HPDE6-E6E7 (cell line): ENCODE results near the gene MEN1.

Experiments
- DNase-seq: peaks from one replicate; pipeline ENCODE4 v3.0.0; 2011; ENCODE audit warnings: missing footprints; ENCODE audit errors: extremely low spot score

MEN1 gene

GRCh38 chr11:64801561-64802369 is 8.6 kb downstream of the MEN1 start:
- DNase-seq: no peak

GRCh38 chr11:64801158-64801464 is 9.2 kb downstream of the MEN1 start:
- DNase-seq: no peak

- DNase-seq: no peak
Observed at GRCh38 chr11:64800303-64801157, 9.8 kb downstream of the MEN1 start.

GRCh38 chr11:64799623-64800302 is 10.6 kb downstream of the MEN1 start:
- DNase-seq: no peak

- DNase-seq: no peak
Observed at GRCh38 chr11:64799256-64799622, 11.1 kb downstream of the MEN1 start.

GRCh38 chr11:64796757-64797541 is 13.4 kb downstream of the MEN1 start:
- no peak for DNase-seq

GRCh38 chr11:64796047-64796756 is 14.1 kb downstream of the MEN1 start:
- DNase-seq: no peak

GRCh38 chr11:64794526-64794925 is 15.8 kb downstream of the MEN1 start:
- DNase-seq: no peak

GRCh38 chr11:64793271-64794160 is 16.8 kb downstream of the MEN1 start:
- no peak for DNase-seq

GRCh38 chr11:64792482-64792881 is 17.9 kb downstream of the MEN1 start:
- DNase-seq: no peak

GRCh38 chr11:64791781-64792291 is 18.5 kb downstream of the MEN1 start:
- DNase-seq: no peak

- no peak for DNase-seq
Observed at GRCh38 chr11:64790205-64791095, 19.9 kb downstream of the MEN1 start.

- DNase-seq: no peak
Observed at GRCh38 chr11:64789331-64790204, 20.8 kb downstream of the MEN1 start.

- no peak for DNase-seq
Observed at GRCh38 chr11:64788321-64789215, 21.8 kb downstream of the MEN1 start.

GRCh38 chr11:64787526-64788320 is 22.6 kb downstream of the MEN1 start:
- DNase-seq: peak; percentile 64

- DNase-seq: no peak
Observed at GRCh38 chr11:64786308-64786707, 24.0 kb downstream of the MEN1 start.
